DMS53 treated with DMSO at 0.1 percent for 48 hours (cell line): Measurements from ENCODE around the gene ZGPAT.
"Not testable (repeated sequence)": the region's sequence is repeated elsewhere in the genome, so short reads cannot be mapped to it uniquely, and the experiment has no call there.

ENCODE experiments used
- DNase-seq: peaks from one replicate; lab custom pipeline; 2025; ENCODE audit not compliant: unreplicated experiment; lab: John Stamatoyannopoulos, UW

The ZGPAT gene, protein sequence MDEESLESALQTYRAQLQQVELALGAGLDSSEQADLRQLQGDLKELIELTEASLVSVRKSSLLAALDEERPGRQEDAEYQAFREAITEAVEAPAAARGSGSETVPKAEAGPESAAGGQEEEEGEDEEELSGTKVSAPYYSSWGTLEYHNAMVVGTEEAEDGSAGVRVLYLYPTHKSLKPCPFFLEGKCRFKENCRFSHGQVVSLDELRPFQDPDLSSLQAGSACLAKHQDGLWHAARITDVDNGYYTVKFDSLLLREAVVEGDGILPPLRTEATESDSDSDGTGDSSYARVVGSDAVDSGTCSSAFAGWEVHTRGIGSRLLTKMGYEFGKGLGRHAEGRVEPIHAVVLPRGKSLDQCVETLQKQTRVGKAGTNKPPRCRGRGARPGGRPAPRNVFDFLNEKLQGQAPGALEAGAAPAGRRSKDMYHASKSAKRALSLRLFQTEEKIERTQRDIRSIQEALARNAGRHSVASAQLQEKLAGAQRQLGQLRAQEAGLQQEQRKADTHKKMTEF

DNA sequence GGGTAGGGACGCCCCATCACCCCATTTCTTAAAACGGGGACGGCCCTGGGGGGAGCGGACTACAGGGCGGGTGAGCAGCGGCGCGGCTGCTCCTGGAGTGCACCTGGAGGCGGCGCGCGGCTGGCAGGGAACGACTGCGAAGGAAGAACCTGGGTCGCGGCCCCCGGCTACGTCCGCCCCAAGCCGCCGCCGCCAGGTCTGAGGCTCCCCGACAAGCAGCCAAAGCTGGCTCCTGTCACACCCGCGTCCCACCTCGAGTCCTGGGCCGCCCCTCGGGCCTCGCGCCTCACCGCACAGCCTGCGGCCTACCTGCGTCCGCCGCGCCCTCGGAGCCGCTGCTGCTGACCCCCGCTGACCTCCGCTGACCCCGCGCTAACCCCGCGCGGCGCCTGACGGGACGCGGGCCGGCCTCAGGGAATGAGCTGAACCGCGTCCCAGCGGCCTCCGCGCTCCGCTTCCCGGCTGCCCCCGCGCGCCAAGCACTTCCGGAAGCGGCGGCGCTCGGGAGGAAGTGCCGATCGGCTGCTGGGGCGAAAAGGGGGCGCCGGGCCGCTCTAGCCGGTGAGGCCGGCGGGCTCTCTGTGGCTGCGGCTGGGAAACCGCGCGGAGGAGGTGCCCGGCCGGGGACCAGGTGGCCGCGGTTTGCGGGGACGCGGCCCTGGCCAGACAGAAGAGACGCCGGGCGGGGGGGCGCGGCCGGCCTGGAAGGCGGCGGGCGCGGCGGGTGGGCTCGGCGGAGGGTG is at the start of gene ZGPAT, which contains the start of gene ARFRP1:
Gene ZGPAT (plus strand): TSS at position 482 of the 743 bp plus-strand sequence. CDS start 542 bp downstream, outside the sequence.
Gene ARFRP1 (minus strand): TSS at position 419 of the 743 bp plus-strand sequence. CDS start 885 bp downstream, outside the sequence.
- peak; percentile 72 for DNase-seq

DNA sequence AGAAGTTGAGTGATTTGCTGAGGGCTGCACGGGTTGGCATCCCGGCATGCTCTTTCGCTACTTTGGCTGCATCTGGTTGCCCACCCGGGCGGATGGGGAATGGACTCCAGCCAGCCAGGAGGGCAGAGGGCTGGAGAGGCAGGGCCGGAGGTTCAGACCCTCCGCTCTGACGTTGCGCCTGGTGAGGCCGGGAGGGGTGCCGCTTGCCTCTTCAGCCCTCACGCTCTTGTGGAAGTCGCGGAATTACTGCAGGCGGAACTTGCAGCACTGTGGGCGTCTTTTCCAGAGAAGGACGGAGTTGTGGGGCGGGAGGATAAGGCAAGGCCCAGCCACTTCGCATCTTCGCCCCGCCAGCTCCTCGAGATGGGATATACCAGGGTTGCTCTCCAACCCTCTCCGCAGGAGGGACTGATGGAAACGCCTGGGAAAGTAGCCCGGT is 49.1 kb upstream of the ZGPAT start:
- DNase-seq: no peak

GRCh38 chr20:63659370-63659769 is 48.5 kb upstream of the ZGPAT start:
- no peak for DNase-seq

- not testable (repeated sequence) for DNase-seq
Observed at GRCh38 chr20:63660174-63660573, 47.7 kb upstream of the ZGPAT start.

GRCh38 chr20:63660622-63661021 is 47.2 kb upstream of the ZGPAT start:
- DNase-seq: no peak

DNA sequence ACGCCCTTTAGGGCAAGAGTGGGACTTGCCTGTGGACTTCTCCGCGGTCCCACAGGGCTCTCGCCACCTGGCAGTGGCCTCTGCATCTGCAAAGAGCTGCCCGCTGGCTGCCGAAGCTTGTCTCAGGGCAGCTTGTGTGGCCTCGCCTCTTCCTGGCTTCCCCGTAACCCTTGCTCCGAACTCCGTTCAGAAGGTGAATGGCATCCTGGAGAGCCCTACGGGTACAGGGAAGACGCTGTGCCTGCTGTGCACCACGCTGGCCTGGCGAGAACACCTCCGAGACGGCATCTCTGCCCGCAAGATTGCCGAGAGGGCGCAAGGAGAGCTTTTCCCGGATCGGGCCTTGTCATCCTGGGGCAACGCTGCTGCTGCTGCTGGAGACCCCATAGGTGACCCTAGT is 46.7 kb upstream of the ZGPAT start:
- DNase-seq: no peak

GRCh38 chr20:63661959-63662812 is 45.7 kb upstream of the ZGPAT start:
- no peak for DNase-seq

DNA sequence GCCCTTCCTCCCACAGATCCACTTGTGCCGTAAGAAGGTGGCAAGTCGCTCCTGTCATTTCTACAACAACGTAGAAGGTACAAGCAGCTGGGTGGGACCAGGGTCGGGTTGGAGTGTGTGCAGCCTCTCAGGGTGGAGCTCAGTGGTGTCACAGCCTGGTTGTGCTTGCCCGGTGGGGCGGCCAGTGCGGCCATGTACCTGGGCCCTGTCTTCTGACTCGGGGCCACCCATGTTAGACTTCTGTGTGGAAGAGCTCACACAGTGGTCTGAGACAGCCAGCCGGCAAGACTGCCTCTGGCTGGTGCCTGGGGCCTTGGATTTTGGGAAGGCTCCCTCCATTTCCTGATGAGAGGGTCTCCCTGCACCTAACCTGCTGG is 45.0 kb upstream of the ZGPAT start:
- DNase-seq: no peak

GRCh38 chr20:63663332-63664066 is 44.3 kb upstream of the ZGPAT start:
- no peak for DNase-seq

DNA sequence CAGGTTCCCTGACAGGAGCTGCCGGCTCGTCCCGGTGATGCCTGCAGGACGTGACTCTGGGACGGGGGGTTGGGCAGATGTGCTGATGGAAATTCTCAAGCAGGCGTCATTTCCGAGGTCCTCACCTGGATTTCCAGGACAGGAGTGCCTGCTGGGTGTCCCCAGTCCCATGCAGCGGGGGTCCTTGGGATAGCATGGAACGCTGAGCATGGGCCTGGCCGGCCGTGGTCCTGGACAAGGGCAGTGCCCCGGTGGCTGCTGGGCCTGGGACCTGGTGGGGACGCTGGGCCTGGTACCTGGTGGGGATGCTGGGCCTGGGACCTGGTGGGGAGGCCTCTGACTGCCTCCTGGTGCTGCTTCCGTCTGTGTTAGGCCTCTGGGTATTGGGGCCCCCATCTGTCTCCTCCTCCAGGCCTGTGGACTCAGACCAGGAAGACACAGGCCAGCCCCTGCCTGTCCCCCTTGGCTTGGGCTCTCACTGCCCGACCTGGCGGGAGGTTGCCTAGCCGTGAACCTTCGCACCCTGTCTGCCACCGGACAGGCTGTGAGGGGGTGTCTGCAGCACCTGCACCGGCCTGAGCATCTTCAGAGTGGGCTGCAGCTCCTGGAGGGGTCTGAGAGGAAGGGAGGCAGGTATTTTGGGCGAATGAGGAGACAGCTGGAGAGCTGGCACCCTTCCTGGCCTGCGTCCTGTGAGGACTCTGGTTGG is 43.5 kb upstream of the ZGPAT start:
- DNase-seq: no peak

GRCh38 chr20:63664861-63665594 is 42.8 kb upstream of the ZGPAT start:
- DNase-seq: no peak

- no peak for DNase-seq
Observed at GRCh38 chr20:63665708-63666107, 42.1 kb upstream of the ZGPAT start.

GRCh38 chr20:63667858-63668257 is 40.0 kb upstream of the ZGPAT start:
- no peak for DNase-seq

DNA sequence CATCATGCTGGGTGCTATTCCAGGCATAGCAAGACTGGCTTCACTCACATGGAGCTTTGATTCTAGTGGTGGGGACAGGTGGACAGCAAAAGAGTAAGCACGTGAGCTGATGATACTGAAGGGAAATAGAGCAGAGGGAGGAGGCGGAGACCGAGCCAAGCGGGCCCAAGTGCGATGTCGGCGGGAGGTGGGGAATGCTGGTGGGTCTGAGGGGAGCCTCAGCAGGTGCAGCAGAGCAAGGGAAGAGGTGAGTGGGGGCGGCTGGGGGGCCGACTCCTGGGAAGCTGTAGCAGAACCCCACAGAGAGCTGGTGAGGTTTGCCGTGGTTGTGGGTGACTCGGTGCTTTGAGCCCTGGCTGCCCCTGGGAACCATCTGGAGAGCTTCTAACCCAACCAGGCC is 39.5 kb upstream of the ZGPAT start:
- DNase-seq: no peak

- DNase-seq: not testable (repeated sequence)
Observed at GRCh38 chr20:63671695-63672094, 36.1 kb upstream of the ZGPAT start.

DNA sequence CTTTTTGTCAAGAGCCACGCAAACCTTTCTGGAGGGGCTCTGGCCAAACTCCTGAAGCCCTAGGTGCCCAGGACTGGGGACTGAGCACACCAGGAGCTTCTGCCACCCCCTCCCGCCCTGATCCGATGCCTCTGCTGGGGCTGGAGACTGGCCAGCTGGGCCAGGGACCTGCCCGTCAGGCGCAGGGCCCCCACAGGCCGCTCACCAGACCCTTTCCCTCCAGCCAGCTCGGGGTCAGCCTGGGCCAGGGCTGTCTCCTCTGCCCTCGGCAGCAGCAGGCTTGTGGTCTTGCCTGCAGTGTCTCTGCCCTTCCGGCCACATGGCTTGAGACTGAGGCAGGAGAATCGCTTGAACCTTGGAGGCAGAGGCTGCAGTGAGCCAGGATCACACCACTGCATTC is 35.2 kb upstream of the ZGPAT start:
- DNase-seq: no peak

DNA sequence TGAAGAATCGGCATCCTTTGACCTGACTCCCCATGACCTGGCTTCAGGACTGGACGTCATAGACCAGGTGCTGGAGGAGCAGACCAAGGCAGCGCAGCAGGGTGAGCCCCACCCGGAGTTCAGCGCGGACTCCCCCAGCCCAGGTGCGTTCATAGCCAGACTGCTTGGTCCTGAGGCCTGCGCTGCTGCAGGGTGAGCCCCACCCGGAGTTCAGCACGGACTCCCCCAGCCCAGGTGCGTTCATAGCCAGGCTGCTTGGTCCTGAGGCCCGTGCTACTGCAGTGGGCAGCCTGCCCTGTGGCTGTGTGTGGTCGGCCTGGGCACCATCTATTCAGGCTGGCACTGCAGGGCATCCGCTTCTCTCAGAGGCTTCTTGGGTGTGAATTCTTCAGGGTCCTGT is 33.9 kb upstream of the ZGPAT start:
- no peak for DNase-seq

DNA sequence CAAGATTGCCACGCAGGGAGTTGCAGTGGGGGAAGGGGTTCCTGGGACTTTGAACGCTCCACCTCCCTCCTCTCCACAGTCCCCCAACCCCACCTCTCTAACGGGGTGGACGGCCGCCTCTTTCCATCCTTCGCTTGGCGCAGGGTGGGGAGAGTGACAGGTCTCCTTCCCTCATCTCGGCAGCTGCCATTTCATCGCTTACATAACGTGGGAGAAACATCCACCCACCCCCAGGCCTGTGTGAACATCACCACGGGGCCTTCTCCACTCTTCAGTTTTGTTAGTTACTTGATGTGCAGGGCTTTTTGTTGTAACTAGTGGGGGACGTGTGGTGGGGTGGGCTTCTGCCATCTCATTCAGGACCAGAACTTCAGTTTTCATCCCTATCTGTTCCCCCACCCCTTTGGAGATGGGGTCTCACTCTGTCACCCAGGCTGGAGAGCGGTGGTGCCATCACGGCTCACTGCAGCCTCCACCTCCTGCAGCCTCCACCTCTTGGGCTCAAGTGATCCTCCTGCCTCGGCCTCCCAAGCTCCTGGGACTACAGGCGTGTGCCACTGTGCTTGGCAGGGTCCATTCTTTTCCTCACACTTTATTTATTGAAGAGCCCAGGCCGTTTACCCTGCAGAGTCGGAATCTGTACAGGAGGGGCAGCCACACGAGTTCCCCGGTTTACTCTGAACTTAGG is 32.0 kb upstream of the ZGPAT start:
- DNase-seq: no peak
